H1 (cell line): ENCODE data around the gene SLIRP. TPM values are rescaled to one million over a fixed set of nuclear protein-coding genes. Genes with fewer than 3 reads are reported as not detected.
A peak's percentile ranks its signal among the peaks of the same experiment; 100 is the strongest.

ENCODE experiments used
- CBX5 ChIP-seq: fragments of 300-800, 300-1000 bp; sonication (generic); IDR thresholded peaks from 2 replicates; pipeline ENCODE4 v1.7.1; 2016; ENCODE audit warnings: antibody characterized with exemption, low read length, low read depth
- CHD7 ChIP-seq: fragments of 300-600 bp; sonication (generic); IDR thresholded peaks from 2 replicates; pipeline ENCODE4 v1.7.1; 2012; ENCODE audit warnings: low read length, moderate library complexity, mild to moderate bottlenecking, inconsistent platforms; ENCODE audit not compliant: insufficient replicate concordance
- CREB1 ChIP-seq: IDR thresholded peaks from 2 replicates; pipeline ENCODE4 v1.6.1; 2012; ENCODE audit warnings: inconsistent platforms
- GABPA ChIP-seq: IDR thresholded peaks from 2 replicates; pipeline ENCODE4 v1.6.1; 2011; ENCODE audit warnings: mild to moderate bottlenecking, low read length, moderate library complexity, borderline replicate concordance; ENCODE audit not compliant: insufficient read depth
- HDAC2 ChIP-seq, 2 experiments: fragments of 300-600 bp in 1 of 2; sonication (generic) in 1 of 2; IDR thresholded peaks; 2 replicates each; pipeline ENCODE4 v1.6.1; 2011 to 2012; ENCODE audit warnings: low read depth in 2 of 2, low read length in 2 of 2, mild to moderate bottlenecking in 2 of 2, moderate library complexity in 2 of 2, borderline replicate concordance in 1 of 2, inconsistent platforms in 1 of 2
- KDM4A ChIP-seq: IDR thresholded peaks from one replicate; pipeline ENCODE4 v1.7.1; 2012; ENCODE audit warnings: low read depth, mild to moderate bottlenecking, moderate library complexity, low read length, inconsistent platforms; ENCODE audit not compliant: severe bottlenecking
- MAFK ChIP-seq: IDR thresholded peaks from 2 replicates; pipeline ENCODE4 v1.6.1; 2012; ENCODE audit warnings: low read depth, mild to moderate bottlenecking, improper control_type of control experiment, low read length
- NRF1 ChIP-seq: IDR thresholded peaks from 2 replicates; pipeline ENCODE4 v1.6.1; 2011; ENCODE audit warnings: mild to moderate bottlenecking, low read depth, low read length, improper control_type of control experiment
- POLR2A ChIP-seq, 2 experiments: IDR thresholded peaks; 1 replicate in 1 of 2; 2 replicates in 1 of 2; pipeline ENCODE4 v1.6.1; 2011; ENCODE audit warnings: low read depth in 2 of 2, low read length in 2 of 2, mild to moderate bottlenecking in 2 of 2; ENCODE audit errors: control extremely low read depth in 1 of 2
- SP4 ChIP-seq: IDR thresholded peaks from 2 replicates; pipeline ENCODE4 v1.6.1; 2012; ENCODE audit warnings: low read length, inconsistent platforms
- SRF ChIP-seq: IDR thresholded peaks from 2 replicates; pipeline ENCODE4 v1.6.1; 2011; ENCODE audit warnings: mild to moderate bottlenecking, low read depth, low read length, moderate library complexity
- polyA plus RNA-seq, 7 experiments: library from polyadenylated mRNA; depleted of rRNA in 3 of 7; stranded (reverse) in 5 of 7; unstranded in 2 of 7; fragments of >200 nt in 5 of 7; fragments of 200-250 nt in 2 of 7; gene quantifications; 1 replicate in 5 of 7; 2 replicates in 1 of 7; 4 replicates in 1 of 7; pipeline versions ENCODE4 v1.2.1 to v1.2.3, GENCODE V29; 2011 to 2013; ENCODE audit warnings: missing spikeins in 2 of 7, mixed read lengths in 2 of 7
- total RNA-seq: library from RNA; stranded (reverse); fragmentation: NEBNext Ultra II Directional; extraction: Animal tissue kit (Norgen Biotek cat#: 25700); gene quantifications from 2 replicates; pipeline ENCODE4 v1.2.1, GENCODE V29; 2021

The SLIRP gene
- total and polyA plus RNA-seq, 2 of the 8 experiments (the other 6 are each of a cell fraction or from before 2014, with no cell fraction given) = 374 to 383 TPM

- TF ChIP-seq CHD7 = no peak
- peak; percentile 93 to 94 for TF ChIP-seq POLR2A (IDR thresholded peaks at IDR 0.05; ENCODE audit: control extremely low read depth in 1 of 2, low read depth in 2 of 2, low read length in 2 of 2)
- no peak for TF ChIP-seq SRF
- TF ChIP-seq CBX5 = no peak
- no peak for TF ChIP-seq SP4
- no peak for TF ChIP-seq MAFK
- TF ChIP-seq GABPA = peak; percentile 93
- no peak for TF ChIP-seq NRF1
- no peak for TF ChIP-seq CREB1
- peak in 1 of 2 experiments; percentile 88; a peak in 1 of 4 replicates for TF ChIP-seq HDAC2 (IDR thresholded peaks at IDR 0.05; ENCODE audit: borderline replicate concordance in 1 of 2, low read depth in 2 of 2, low read length in 2 of 2)
- TF ChIP-seq KDM4A = peak; percentile 57
These were observed at the start of gene SLIRP, which contains the start of gene ALKBH1 (continued) for GRCh38 chr14:77707724-77708408.
